HG03439 (cell line): ENCODE results near the gene RPL27A.

ENCODE experiments used
- ATAC-seq: cut with Tn5 transposase; IDR thresholded peaks from one replicate; pipeline ENCODE4 v1.9.1; 2021; ENCODE audit warnings: mild to moderate bottlenecking, moderate library complexity; ENCODE audit not compliant: unreplicated experiment

The RPL27A gene

GRCh38 chr11:8720352-8720751, 37.8 kb downstream of the RPL27A start:
- no peak for ATAC-seq

- ATAC-seq: no peak
Observed at GRCh38 chr11:8720868-8721608, 38.4 kb downstream of the RPL27A start.

- ATAC-seq: no peak
Observed at GRCh38 chr11:8721609-8722500, 39.3 kb downstream of the RPL27A start.

- no peak for ATAC-seq
Observed at GRCh38 chr11:8722809-8723208, 40.2 kb downstream of the RPL27A start.

- no peak for ATAC-seq
Observed at GRCh38 chr11:8723711-8724110, 41.1 kb downstream of the RPL27A start.

- ATAC-seq: no peak
Observed at GRCh38 chr11:8724682-8725081, 42.1 kb downstream of the RPL27A start.

- ATAC-seq: no peak
Observed at GRCh38 chr11:8726395-8726794, 43.8 kb downstream of the RPL27A start.

GRCh38 chr11:8728563-8728962, 46.0 kb downstream of the RPL27A start:
- no peak for ATAC-seq

GRCh38 chr11:8729067-8729466, 46.5 kb downstream of the RPL27A start:
- ATAC-seq: no peak

- ATAC-seq: no peak
Observed at GRCh38 chr11:8729837-8730696, 47.5 kb downstream of the RPL27A start.

- ATAC-seq: no peak
Observed at GRCh38 chr11:8730697-8731020, 48.1 kb downstream of the RPL27A start.

- no peak for ATAC-seq
Observed at GRCh38 chr11:8731647-8732323, 49.2 kb downstream of the RPL27A start.

GRCh38 chr11:8732324-8732670, 49.7 kb downstream of the RPL27A start:
- ATAC-seq: no peak

GRCh38 chr11:8732748-8733241, 50.2 kb downstream of the RPL27A start:
- ATAC-seq: no peak

GRCh38 chr11:8733852-8734251, 51.3 kb downstream of the RPL27A start:
- ATAC-seq: no peak

GRCh38 chr11:8735094-8735493, 52.5 kb downstream of the RPL27A start:
- ATAC-seq: no peak

- no peak for ATAC-seq
Observed at GRCh38 chr11:8739309-8739793, 56.8 kb downstream of the RPL27A start.
